NCI-H82 treated with DMSO at 0.1 percent for 48 hours (cell line): ENCODE results near the gene PMF1.
"Not testable (repeated sequence)": the region's sequence is repeated elsewhere in the genome, so short reads cannot be mapped to it uniquely, and the experiment has no call there.

Experiments used
- DNase-seq: peaks from one replicate; lab custom pipeline; 2025; ENCODE audit not compliant: unreplicated experiment; lab: John Stamatoyannopoulos, UW

Gene PMF1, protein sequence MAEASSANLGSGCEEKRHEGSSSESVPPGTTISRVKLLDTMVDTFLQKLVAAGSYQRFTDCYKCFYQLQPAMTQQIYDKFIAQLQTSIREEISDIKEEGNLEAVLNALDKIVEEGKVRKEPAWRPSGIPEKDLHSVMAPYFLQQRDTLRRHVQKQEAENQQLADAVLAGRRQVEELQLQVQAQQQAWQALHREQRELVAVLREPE

DNA sequence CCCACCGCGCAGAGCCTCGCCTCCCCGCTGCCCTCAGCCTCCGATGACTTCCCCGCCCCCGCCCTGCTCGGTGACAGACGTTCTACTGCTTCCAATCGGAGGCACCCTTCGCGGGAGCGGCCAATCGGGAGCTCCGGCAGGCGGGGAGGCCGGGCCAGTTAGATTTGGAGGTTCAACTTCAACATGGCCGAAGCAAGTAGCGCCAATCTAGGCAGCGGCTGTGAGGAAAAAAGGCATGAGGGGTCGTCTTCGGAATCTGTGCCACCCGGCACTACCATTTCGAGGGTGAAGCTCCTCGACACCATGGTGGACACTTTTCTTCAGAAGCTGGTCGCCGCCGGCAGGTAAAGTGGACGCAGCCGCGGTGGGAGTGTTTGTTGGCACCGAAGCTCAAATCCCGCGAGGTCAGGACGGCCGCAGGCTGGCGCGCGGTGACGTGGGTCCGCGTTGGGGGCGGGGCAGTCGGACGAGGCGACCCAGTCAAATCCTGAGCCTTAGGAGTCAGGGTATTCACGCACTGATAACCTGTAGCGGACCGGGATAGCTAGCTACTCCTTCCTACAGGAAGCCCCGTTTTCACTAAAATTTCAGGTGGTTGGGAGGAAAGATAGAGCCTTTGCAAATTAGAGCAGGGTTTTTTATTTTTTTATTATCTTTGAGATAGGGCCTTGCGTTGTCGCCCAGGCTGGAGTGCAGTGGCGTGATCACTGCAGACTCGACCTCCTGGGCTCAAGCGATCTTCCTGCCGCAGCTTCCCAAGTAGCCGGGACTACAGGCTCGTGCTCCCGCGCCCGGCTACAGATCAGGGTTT, at the start of gene PMF1:
PMF1 (plus strand) TSS at position 175 of the 811 bp plus-strand sequence; CDS start at position 184, 9 bp downstream.
- peak; percentile 93 for DNase-seq

DNA sequence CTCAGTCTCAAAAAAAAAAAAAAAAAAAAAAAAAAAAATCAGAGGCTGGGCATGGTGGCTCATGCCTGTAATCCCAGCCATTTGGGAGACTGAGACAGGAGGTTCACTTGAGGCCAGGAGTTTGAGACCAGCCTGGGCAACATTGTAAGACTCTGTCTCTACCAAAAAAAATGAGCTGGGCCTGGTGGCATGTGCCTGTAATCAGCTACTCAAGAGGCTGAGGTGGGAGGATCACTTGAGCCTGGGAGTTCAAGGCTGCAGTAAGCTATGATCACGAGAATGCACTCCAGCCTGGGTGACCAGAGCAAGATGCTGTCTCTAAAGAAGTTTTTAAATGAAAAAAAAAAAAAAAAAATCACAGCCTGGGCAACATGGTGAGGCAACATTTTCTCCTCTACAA, 49.1 kb upstream of the PMF1 start:
- DNase-seq, result no peak

DNA sequence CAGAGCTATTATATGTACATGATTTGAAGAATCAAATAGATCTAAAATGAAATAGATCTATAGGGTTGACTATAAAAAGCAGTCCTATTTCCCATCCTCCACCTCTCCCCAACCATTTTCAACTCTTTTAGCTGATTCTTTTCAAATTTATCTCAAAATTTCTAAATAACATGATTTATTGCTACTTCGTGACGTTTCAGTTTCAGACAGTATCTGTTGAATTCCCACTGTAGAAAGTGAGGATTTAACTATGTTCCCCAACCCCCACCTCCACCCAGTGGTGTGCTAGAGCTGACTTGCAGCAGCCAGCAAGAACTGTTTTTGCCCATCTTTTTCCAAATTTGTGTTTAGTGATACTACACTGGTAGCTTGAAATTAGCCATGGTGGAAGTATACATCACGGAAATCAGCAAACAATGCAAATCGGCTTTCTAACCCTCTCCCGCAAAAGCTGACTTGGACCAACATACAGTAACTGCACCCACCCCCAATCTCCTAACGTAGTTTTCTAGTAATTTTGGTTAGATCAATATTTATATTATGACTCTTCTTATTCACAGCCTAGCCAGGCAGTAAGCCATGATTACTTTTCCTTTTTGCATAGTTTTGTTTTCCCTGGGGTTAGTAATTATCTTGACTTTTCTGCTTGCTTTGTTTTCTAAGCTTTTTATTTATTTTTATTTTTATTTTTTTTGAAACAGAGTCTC, 48.5 kb upstream of the PMF1 start:
- no peak for DNase-seq

DNA sequence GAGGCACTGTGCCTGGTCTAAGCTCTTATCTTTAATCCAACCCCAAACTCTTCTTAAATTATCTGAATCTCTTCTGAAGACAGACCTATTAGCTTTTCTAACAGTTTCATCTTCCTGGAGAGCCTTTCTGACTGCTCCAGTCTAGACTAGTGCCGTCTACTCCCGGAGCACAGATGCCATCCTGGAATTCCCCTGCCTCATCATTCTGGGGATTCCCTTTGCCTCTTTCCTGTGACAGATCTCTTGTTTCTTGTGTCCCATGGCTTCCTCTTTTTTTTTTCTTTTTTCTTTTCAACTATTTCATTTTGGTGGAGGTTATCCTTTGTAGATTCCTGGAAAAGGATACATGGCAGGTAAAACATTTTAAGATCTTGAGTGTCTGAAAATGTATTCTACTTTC, 47.7 kb upstream of the PMF1 start:
- no peak for DNase-seq

DNA sequence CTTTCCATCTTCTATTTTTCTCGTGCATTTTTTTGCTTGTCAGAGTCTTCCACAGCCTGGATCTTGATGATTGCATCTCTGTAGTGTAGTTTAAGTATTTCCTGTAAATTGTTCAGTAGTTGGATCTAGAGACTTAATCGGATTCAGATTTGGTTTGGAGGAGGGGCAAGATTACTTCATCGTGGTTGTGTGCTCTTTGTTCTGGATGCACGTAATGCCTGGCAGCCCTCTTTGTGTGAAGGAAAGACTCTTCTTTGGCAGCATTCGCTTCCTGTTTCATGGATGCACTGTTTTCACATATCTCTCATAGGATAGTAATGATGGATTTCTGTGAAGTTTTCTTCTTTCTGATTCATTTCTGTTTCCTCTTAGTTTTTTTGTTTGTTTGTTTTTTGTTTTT, 45.3 kb upstream of the PMF1 start:
- peak; percentile 91 for DNase-seq

DNA sequence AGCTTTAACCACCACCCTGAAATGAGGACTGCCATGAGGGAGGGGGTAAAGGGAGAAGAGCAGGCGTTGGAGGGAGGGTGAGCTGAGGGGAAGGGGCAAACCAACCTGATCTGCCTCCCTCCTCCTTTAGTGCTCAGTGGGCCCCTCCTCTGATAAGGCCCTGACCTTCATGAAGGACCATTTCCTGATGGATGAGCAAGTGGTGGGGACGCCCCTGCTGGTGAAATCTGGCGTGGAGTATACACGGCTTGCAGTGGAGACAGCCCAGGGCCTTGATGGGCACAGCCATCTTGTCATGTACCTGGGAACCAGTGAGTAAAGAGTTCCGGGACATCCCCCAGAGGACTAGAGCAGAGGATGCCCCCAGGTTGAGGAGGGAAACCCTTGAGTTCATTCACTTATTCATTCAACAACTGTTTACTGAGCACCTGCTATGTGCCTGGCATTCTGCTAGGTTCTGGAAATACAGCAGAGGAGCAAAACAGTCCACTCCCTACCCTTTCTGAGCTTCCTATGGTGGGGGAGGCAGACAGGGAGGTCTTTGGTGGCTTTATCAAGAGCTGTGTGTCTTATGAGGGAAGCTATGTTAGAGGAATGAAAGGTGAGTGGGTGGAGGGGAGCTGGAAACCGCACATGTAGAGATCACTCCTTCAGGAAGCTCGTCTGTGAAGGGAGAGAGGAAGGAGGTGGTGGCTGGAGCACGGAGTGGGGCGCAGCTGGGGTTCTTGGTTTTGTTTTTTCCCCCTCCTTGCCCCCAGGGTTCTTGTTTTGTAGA, 39.9 kb upstream of the PMF1 start:
- no peak for DNase-seq

DNA sequence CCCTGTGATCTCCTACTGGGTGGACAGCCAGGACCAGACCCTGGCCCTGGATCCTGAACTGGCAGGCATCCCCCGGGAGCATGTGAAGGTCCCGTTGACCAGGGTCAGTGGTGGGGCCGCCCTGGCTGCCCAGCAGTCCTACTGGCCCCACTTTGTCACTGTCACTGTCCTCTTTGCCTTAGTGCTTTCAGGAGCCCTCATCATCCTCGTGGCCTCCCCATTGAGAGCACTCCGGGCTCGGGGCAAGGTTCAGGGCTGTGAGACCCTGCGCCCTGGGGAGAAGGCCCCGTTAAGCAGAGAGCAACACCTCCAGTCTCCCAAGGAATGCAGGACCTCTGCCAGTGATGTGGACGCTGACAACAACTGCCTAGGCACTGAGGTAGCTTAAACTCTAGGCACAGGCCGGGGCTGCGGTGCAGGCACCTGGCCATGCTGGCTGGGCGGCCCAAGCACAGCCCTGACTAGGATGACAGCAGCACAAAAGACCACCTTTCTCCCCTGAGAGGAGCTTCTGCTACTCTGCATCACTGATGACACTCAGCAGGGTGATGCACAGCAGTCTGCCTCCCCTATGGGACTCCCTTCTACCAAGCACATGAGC, 36.1 kb upstream of the PMF1 start:
- no peak for DNase-seq

DNA sequence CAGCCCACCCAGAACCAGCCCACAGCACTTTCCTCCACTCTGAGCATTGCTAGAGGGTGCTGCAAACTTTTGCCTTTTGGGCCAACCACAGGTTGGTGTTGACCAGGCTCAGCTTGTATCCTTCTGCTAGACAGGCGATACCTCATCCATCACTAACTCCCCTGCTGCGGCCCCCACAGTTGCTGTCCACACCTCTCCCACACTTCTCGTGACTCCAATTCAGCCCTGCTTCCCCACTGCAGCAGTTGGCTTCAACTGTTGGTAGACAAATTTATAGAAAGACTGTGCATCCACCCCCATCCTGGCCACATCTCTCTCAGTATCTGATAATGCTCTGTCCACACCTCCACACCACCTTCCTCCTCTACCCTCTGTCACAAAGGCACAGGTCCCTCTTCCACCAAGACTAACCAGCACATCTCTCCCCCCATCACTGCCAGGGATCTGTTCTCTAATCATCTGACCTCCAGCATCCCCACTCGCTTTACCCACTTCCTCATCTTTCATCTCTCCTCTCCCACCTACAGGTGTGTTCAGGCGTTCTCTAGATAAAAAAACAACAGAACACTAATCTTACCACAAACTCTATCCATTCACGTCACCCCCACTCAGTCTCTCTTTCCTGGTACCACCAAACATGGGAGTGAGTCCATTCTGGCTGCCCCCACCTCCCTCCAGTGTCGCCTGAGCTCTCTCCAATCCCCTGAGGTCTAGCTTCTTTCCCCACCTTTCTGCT, 34.7 kb upstream of the PMF1 start:
- DNase-seq, result no peak

DNA sequence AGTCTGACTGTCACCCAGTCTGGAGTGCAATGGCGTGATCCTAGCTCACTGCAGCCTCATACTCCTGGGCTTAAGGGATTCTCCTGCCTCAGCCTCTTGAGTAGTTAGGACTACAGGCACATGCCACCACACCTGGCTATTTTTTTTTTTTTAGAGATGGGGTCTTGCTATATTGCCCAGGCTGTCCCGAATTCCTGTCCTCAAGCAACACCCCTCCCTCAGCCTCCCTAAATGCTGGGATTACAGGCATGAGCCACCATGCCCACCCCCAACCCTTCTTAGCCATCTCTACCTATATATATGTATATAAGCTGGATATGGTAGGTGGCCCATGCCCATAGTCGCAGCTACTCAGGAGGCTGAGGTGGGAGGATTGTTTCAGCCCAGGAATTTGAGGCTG, 32.3 kb upstream of the PMF1 start:
- DNase-seq, result no peak

DNA sequence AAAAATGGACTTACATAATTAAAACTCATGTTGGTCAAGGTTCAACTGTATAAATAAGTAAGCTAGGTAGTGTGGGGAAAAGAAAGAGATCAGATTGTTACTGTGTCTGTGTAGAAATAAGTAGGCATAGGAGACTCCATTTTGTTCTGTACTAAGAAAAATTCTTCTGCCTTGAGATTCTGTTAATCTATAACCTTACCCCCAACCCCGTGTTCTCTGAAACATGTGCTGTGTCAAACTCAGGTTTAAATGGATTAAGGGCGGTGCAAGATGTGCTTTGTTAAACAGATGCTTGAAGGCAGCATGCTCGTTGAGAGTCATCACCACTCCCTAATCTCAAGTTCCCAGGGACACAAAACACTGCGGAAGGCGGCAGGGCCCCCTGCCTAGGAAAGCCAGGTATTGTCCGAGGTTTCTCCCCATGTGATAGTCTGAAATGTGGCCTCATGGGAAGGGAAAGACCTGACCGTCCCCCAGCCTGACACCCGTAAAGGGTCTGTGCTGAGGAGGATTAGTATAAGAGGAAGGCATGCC, 31.3 kb upstream of the PMF1 start:
- peak; percentile 75 for DNase-seq

DNA sequence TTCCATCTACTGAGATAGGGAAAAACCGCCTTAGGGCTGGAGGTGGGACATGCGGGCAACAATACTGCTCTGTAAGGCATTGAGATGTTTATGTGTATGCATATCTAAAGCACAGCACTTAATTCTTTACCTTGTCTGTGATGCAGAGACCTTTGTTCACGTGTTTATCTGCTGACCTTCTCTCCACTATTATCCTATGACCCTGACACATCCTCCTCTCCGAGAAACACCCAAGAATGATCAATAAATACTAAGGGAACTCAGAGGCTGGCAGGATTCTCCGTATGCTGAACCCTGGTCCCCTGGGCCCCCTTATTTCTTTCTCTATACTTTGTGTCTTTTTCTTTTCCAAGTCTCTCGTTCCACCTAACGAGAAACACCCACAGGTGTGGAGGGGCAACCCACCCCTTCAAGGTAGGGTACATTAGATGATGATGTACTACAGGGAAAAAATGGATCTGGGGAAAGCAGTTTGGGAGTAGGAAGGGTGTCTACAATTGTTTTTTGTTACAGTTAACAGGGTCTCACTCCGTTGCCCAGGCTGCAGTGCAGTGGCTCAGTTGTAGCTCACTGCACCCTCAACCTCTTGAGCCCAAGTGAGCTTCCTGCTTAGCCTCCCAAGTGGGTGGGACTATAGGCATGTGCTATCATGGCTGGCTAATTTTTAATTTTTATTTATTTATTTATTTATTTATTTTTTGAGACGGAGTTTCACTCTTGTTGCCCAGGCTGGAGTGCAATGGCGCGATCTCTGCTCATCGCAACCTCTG, 30.6 kb upstream of the PMF1 start:
- DNase-seq, result not testable (repeated sequence)

DNA sequence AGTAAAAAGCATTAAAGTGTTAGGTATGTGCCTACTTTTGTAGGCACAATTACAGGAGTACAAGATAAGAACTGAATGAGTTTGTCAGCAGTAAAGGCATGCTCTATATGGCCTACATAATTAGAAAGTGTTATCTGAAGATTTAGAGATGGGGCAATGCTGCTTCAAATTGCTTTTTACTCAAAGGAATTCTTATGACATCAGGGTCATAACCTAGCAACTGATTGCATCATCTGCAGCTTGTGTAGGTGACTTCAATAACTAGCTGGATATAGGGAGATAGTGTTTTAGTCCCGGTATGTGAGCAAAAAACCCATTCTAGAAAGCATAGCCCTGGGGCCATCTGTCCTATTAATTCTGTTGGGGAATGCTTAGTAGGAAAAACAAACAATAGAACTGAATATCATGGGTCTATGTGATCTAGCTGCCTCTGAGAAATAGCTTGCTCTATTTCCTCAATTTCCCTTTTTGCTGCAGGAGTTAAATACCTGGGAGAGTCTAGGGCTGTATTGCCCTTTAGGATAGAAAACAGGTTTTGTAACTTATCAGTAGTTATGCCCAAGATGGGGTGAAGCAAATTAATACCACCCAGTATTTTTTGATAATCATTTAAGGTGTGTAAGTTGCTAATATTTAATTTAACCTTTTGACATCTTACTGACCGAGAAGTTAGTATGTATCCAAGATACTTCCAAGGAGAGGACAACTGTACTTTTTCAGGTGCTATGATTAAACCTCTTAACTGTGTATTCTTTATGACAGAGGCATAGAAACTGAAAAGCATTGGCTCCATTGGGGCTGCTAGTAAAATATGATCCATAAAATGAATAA, 26.2 kb upstream of the PMF1 start:
- not testable (repeated sequence) for DNase-seq

DNA sequence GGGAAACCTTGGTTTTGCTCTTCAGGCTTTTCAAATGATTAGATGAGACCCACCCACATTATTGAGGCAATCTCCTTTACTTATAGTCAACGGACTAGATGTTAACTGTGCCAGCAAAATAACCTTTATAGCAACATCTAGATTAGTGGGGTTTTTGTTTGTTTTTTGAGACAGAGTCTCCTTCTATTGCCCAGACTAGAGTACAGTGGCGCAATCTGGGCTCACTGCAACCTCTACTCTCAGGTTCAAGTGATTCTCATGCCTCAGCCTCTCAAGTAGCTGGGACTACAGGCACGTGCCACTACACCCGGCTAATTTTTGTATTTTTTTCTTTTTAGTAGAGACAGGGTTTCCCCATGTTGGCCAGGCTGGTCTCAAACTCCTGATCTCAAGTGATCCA, 22.5 kb upstream of the PMF1 start:
- not testable (repeated sequence) for DNase-seq

DNA sequence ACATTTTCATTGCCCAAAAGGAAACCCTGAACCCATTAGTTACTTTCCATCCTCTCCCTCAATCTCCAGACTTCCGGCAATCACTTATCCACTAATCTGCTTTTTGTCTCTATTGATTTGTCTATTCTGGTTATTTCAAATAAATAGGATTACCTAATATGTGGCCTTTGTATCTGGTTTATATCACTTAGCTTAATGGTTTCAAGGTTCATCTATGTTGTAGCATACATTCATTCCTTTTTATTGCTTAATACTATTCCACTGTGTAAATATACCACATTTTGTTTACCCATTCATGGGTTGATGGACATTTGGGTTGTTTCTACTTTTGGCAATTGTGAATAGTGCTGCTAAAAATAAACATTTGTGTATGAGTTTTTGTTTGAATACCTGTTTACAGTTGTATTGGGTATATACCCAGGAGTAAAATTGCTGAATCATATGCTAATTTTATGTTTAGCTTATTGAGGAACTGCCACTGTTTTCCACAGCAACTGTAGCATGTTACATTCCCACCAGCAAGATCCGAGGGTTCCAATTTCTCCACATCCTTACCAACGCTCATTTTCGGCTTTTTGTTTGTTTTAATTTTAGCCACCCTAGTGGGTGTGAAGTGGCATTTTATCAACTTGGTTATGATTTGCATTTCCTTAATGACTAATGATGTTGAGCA, 21.4 kb upstream of the PMF1 start:
- DNase-seq, result no peak

DNA sequence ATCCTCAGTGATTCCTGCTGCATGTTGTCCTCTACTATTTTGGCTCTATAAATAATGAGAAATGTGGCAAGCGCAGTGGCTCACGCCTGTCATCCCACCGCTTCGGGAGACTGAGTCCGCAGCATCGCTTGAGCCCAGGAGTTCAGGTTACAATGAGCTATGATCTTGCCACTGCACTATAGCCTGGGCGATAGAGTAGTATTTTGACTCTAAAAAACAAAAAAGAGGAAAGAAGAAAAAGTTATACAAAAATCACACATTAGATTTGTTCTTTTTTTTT, 19.7 kb upstream of the PMF1 start:
- DNase-seq, result no peak

DNA sequence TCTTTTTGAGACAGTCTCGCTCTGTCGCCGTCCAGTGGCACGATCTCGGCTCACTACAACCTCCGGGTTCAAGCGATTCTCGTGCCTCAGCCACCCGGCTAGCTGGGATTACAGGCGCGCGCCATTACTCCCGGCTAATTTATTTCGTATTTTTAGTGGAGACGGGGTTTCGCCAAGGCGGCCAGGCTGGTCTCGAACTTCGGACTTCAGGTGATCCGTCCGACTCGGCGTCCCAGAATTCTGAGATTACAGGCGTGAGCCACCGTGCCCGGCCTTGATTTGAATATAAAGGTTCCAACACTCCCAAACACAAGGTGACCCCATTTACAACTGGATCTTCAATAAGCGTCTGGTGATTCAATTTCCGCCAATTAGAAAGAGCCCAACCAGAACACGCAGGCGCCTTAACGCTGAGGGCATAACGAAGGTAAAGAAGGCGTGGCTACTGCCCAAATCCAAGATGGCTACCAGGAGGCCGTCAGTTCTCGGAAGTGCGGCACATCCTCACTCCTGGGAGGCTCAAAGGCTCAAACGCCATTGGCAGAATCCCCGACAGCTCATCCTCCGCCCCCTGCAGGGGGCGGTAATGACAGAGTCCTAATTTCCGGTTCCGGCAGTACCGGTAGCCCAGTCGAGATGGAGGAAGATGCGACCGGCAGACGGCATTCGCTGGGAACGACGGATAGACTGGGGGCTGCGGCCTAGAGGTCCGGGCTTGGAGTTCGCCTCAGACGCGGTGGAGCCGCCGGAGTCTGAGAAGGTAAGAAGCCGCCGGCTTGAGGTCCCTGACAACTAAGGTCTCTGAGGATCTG, 19.1 kb upstream of the PMF1 start, which contains the start of gene SLC25A44:
SLC25A44 (plus strand) TSS at position 617 of the 812 bp plus-strand sequence. CDS start 5,744 bp downstream, outside the sequence.
- DNase-seq, result peak; percentile 99

DNA sequence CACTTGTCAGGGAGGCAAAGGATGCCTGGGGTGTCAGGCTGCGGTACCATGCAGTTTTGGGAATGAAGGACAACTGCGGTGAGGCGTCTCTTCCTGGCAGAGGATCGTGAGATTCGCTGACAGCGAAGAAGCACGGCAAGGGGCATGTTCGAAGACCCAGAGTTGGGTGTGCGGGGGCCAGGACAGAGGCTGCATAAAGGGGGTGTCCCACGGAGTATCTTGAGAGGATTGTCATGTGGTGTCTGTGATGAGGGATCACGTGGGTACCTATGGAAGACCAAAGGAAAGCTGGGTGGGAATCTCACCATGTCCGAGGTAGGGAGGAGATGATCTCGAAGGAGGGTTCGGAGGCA, 18.5 kb upstream of the PMF1 start:
- no peak for DNase-seq
